Lower leg skin (tissue), 3 donors: ENCODE measurements around the gene TDRKH.

Experiments used
- CTCF ChIP-seq, 3 donors: fragments of 450-650 bp; IDR thresholded peaks; one replicate each; pipeline ENCODE4 v1.5.1; 2016; ENCODE audit warnings: antibody characterized with exemption in 3 of 3, mild to moderate bottlenecking in 3 of 3, moderate library complexity in 2 of 3
- POLR2A ChIP-seq, 2 donors: fragments of 450-650 bp; IDR thresholded peaks; one replicate each; pipeline ENCODE4 v1.6.1; 2016 to 2017; ENCODE audit warnings: antibody characterized with exemption in 2 of 2, mild to moderate bottlenecking in 1 of 2, moderate library complexity in 1 of 2

- no peak for TF ChIP-seq CTCF (IDR thresholded peaks at IDR 0.05)
- no peak for TF ChIP-seq POLR2A (IDR thresholded peaks at IDR 0.05)
Observed at GRCh38 chr1:151729966-151730291, 60.4 kb downstream of the TDRKH start.
